ENCODE measurements around the gene FAM219B. TPM values are rescaled to one million over a fixed set of nuclear protein-coding genes. Genes with fewer than 3 reads are reported as not detected.
"Not testable (repeated sequence)": the region's sequence is repeated elsewhere in the genome, so short reads cannot be mapped to it uniquely, and the experiment has no call there.

The FAM219B gene
- total RNA-seq, 1 donor from 2014 or later = 90.4 TPM

DNA sequence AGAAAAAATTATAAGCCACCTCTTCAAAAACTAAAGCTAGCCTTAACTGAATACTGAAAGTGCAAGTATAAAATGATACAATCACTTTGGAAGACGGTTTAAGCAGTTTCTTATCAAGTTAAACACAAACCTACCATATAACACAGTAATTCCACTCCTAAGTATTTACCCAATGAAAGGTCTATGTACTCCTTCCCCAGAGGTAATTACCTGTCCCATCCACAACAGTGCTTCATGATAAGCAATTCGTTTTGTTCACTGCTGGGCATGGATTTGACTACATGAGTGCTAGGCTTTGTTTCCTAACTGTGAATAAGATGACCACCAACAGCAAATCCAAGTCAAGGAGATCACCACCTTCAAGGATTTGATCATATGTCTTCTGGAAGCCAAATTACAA, 26.9 kb upstream of the FAM219B start:
- Mint-ChIP-seq H3K4me3 (no peak overlapping the region), H3K9me3 (no peaks in the 10 kb centered on the region), H3K27me3 (no peaks in the 10 kb centered on the region), H3K27ac (no peak overlapping the region), H3K4me1 (peaks cover 41% of the 10 kb centered on the region), H3K36me3 (ENCODE audit: low read depth) (peaks cover 31% of the 10 kb centered on the region)
- TF ChIP-seq, protein P1, sequence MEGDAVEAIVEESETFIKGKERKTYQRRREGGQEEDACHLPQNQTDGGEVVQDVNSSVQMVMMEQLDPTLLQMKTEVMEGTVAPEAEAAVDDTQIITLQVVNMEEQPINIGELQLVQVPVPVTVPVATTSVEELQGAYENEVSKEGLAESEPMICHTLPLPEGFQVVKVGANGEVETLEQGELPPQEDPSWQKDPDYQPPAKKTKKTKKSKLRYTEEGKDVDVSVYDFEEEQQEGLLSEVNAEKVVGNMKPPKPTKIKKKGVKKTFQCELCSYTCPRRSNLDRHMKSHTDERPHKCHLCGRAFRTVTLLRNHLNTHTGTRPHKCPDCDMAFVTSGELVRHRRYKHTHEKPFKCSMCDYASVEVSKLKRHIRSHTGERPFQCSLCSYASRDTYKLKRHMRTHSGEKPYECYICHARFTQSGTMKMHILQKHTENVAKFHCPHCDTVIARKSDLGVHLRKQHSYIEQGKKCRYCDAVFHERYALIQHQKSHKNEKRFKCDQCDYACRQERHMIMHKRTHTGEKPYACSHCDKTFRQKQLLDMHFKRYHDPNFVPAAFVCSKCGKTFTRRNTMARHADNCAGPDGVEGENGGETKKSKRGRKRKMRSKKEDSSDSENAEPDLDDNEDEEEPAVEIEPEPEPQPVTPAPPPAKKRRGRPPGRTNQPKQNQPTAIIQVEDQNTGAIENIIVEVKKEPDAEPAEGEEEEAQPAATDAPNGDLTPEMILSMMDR (IDR thresholded peaks at IDR 0.05) = no peak
- POLR2A ChIA-PET = no interaction called here
- intact Hi-C loops (cut with micrococcal nuclease) = no loop called here
- no peak for ATAC-seq (ENCODE audit: low read depth)
- CTCF ChIA-PET = interaction anchor here (0.7 to 1.4 kb wide), 2 partner anchors 57 to 299 kb away, joined by 3 read pairs; no protein-coding TSS in a partner anchor
- no peak for DNase-seq

DNA sequence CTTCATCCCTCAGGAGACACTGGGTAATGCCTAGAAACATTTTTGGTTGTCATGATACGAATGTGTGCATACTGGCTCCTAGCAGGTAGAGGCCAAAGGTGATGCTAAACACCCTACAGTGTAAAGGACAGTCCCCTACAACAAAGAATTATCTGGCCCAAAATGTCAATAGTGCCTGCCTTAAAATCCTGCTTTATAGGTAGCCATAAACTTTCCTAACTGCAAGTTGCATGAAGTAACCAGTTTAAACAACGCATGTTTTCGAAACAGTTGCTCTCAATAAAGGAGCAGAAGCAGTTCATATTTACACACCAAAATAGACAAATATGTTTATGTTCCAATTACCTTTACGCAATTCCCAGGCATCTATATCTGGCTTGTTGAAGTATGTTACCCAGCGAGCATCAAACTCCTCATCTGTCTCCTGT, 22.1 kb upstream of the FAM219B start:
- Mint-ChIP-seq H3K4me3 (no peak overlapping the region), H3K9me3 (no peaks in the 10 kb centered on the region), H3K27ac (no peak overlapping the region), H3K27me3 (no peaks in the 10 kb centered on the region), H3K36me3 (ENCODE audit: low read depth) (peaks cover 51% of the 10 kb centered on the region), H3K4me1 (peaks cover 13% of the 10 kb centered on the region)
- TF ChIP-seq, protein P1 (IDR thresholded peaks at IDR 0.05) = no peak
- no peak for DNase-seq
- ChIA-PET CTCF (no interaction called here), POLR2A (no interaction called here)
- ATAC-seq (ENCODE audit: low read depth) = no peak
- intact Hi-C loops (cut with micrococcal nuclease) = no loop called here

DNA sequence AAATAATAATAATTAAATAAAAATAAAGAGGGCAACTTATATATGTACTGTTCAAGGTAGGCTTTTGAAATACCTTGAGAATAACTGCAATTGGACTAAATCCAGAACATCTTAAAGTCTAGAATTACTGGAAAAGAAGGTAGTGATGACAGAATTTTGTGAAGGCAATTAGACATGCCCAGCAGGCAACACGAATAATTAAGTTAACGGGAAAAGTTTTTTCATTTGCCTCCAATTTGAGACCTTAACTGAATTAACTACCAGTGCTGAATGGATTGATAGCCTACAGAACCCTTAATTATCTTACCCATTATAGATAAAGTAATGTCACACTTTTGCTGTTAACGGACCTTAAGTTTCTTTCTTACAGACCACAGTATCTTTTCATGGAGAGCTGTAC, 17.9 kb upstream of the FAM219B start:
- Mint-ChIP-seq H3K4me3 (no peak overlapping the region), H3K9me3 (no peaks in the 10 kb centered on the region), H3K4me1 (no peaks in the 10 kb centered on the region), H3K36me3 (ENCODE audit: low read depth) (peaks cover 71% of the 10 kb centered on the region), H3K27ac (no peak overlapping the region), H3K27me3 (no peaks in the 10 kb centered on the region)
- CTCF ChIA-PET = no interaction called here
- POLR2A ChIA-PET = no interaction called here
- TF ChIP-seq, protein P1 (IDR thresholded peaks at IDR 0.05) = no peak
- DNase-seq (no peak), ATAC-seq (ENCODE audit: low read depth) (no peak)
- intact Hi-C loops (cut with micrococcal nuclease) = loop anchor here (5.0 kb wide), 1 partner anchor 997 kb away; the partner anchor contains the start of gene LOXL1

DNA sequence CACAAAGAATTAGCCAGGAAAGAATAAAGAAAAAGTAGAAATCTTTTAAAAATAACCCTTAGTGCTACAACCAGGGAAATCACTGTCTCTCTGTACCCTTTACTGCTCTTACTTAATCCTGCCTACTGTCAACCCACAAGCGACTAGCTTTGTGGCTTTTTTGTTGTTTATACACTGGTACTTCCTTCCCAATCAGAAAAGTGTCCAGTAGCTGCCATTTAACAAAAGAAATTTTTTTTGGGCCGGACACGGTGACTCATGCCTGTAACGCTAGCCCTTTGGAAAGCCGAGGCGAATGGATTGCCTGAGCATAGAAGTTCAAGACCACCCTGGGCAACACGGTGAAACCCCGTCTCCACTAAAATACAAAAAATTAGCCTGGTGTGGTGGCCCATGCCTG, 13.8 kb upstream of the FAM219B start:
- H3K4me3 Mint-ChIP-seq = no peak overlapping the region
- DNase-seq = no peak
- no peak overlapping the region for H3K27ac Mint-ChIP-seq
- TF ChIP-seq, protein P1 (IDR thresholded peaks at IDR 0.05) = no peak
- intact Hi-C loops (cut with micrococcal nuclease) = loop anchor here (5.0 kb wide), 1 partner anchor 993 kb away; the partner anchor contains the start of gene LOXL1
- POLR2A ChIA-PET = interaction anchor here (0.5 kb wide), 1 partner anchor 27 kb away, joined by 5 read pairs; no protein-coding TSS in a partner anchor
- CTCF ChIA-PET = no interaction called here
- H3K4me1 Mint-ChIP-seq = no peaks in the 10 kb centered on the region
- no peak for ATAC-seq (ENCODE audit: low read depth)
- no peaks in the 10 kb centered on the region for H3K27me3 Mint-ChIP-seq
- H3K9me3 Mint-ChIP-seq = no peaks in the 10 kb centered on the region
- peaks cover 66% of the 10 kb centered on the region for H3K36me3 Mint-ChIP-seq (ENCODE audit: low read depth)

DNA sequence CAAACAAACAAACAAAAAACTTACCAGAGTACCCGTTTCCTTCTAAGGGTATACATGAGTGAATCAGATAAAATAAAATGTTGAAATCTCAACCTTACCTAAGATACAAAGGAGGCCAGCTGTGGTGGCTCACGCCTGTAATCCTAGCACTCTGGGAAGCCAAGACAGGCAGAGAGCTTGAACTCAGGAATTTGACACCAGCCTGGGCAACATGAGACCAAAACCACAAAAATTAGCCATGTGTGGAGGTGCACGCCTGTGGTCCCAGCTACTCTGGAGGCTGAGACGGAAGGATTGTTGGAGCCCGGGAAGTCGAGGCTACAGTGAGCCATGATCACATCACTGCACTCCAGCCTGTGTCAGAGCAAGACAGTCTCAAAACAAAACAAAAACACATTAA, 11.0 kb upstream of the FAM219B start:
- Mint-ChIP-seq H3K27ac (no peak overlapping the region), H3K27me3 (no peaks in the 10 kb centered on the region), H3K4me1 (no peaks in the 10 kb centered on the region), H3K36me3 (ENCODE audit: low read depth) (peaks cover 70% of the 10 kb centered on the region), H3K9me3 (no peaks in the 10 kb centered on the region), H3K4me3 (no peak overlapping the region)
- intact Hi-C loops (cut with micrococcal nuclease) = no loop called here
- DNase-seq = no peak
- TF ChIP-seq, protein P1 (IDR thresholded peaks at IDR 0.05) = no peak
- ChIA-PET POLR2A (interaction anchor here (0.6 kb wide), 1 partner anchor 695 kb away, joined by 3 read pairs; no protein-coding TSS in a partner anchor), CTCF (no interaction called here)
- no peak for ATAC-seq (ENCODE audit: low read depth)

DNA sequence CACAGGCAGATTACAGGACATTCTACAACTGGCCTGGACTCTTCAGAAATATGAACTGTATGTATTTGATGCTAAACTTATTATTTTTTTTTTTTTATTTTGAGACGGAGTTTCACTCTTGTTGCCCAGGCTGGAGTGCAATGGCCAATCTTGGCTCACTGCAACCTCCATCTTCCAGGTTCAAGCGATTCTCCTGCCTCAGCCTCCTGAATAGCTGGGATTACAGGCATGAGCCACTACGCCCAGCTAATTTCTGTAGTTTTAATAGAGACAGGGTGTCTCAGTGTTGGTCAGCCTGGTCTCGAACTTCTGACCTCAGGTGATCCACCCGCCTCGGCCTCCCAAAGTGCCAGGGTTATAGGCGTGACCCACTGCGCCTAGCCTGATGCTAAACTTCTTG, 7.1 kb upstream of the FAM219B start:
- POLR2A ChIA-PET = not testable (repeated sequence)

More for the DNA sequence above, 7.1 kb upstream of the FAM219B start:
- H3K27ac Mint-ChIP-seq; H3K4me1 Mint-ChIP-seq; H3K4me3 Mint-ChIP-seq; CTCF ChIA-PET; ATAC-seq (ENCODE audit: low read depth); H3K9me3 Mint-ChIP-seq; intact Hi-C loops (cut with micrococcal nuclease); DNase-seq; H3K27me3 Mint-ChIP-seq: not testable (repeated sequence)
- peaks cover 43% of the 10 kb centered on the region for H3K36me3 Mint-ChIP-seq (ENCODE audit: low read depth)

Measured in activated B cell treated with CpG ODN at 0.5 μM for 24 hours (primary cell).